Body of pancreas (tissue), 4 donors: ENCODE results near the gene CACNA2D3.

Experiments
- CTCF ChIP-seq, 7 experiments: fragments of 450-650 bp in 4 of 7; fragments of 200-600 bp in 3 of 7; sonication (generic) in 3 of 7; IDR thresholded peaks; one replicate each; pipeline ENCODE4 v1.5.1; 2016 to 2019; ENCODE audit warnings: antibody characterized with exemption in 7 of 7
- POLR2A ChIP-seq, 3 donors: fragments of 450-650 bp; IDR thresholded peaks; one replicate each; pipeline ENCODE4 v1.6.1; 2016; ENCODE audit warnings: antibody characterized with exemption in 3 of 3, mild to moderate bottlenecking in 2 of 3

- TF ChIP-seq CTCF (IDR thresholded peaks at IDR 0.05) (no peak), POLR2A (IDR thresholded peaks at IDR 0.05) (no peak)
Observed at GRCh38 chr3:54197509-54197908, 75.2 kb downstream of the CACNA2D3 start.
